GM18526 (cell line): Measurements from ENCODE around the gene FRAS1.

Experiments used
- POLR2A ChIP-seq: IDR thresholded peaks from 3 replicates; pipeline ENCODE4 v1.6.1; 2011; ENCODE audit not compliant: insufficient read length; ENCODE audit errors: extremely low read depth

Gene FRAS1

GRCh38 chr4:78312989-78313753 is 256.0 kb downstream of the FRAS1 start:
- TF ChIP-seq POLR2A: no peak

GRCh38 chr4:78313754-78314120 is 256.6 kb downstream of the FRAS1 start:
- no peak for TF ChIP-seq POLR2A

- no peak for TF ChIP-seq POLR2A
Measured at GRCh38 chr4:78318126-78318525, 261.0 kb downstream of the FRAS1 start.

- no peak for TF ChIP-seq POLR2A
Measured at GRCh38 chr4:78320349-78320935, 263.3 kb downstream of the FRAS1 start.

GRCh38 chr4:78322032-78322431 is 264.9 kb downstream of the FRAS1 start:
- TF ChIP-seq POLR2A: no peak

GRCh38 chr4:78323439-78323838 is 266.3 kb downstream of the FRAS1 start:
- TF ChIP-seq POLR2A: no peak

GRCh38 chr4:78324625-78325024 is 267.5 kb downstream of the FRAS1 start:
- no peak for TF ChIP-seq POLR2A

- TF ChIP-seq POLR2A: no peak
Measured at GRCh38 chr4:78325271-78326157, 268.4 kb downstream of the FRAS1 start.

- TF ChIP-seq POLR2A: no peak
Measured at GRCh38 chr4:78331186-78331585, 274.1 kb downstream of the FRAS1 start.

GRCh38 chr4:78331965-78332364 is 274.8 kb downstream of the FRAS1 start:
- no peak for TF ChIP-seq POLR2A

GRCh38 chr4:78332976-78333375 is 275.9 kb downstream of the FRAS1 start:
- no peak for TF ChIP-seq POLR2A

- no peak for TF ChIP-seq POLR2A
Measured at GRCh38 chr4:78336093-78336943, 279.2 kb downstream of the FRAS1 start.

- no peak for TF ChIP-seq POLR2A
Measured at GRCh38 chr4:78337244-78338020, 280.3 kb downstream of the FRAS1 start.

- TF ChIP-seq POLR2A: no peak
Measured at GRCh38 chr4:78342125-78342524, 285.0 kb downstream of the FRAS1 start.
